Keratinocyte (primary cell): ENCODE data around the gene OR4D5. TPM values are rescaled to one million over a fixed set of nuclear protein-coding genes. Genes with fewer than 3 reads are reported as not detected.

Experiments
- DNase-seq: peaks from one replicate; pipeline ENCODE4 v3.0.0-alpha.2; 2011; ENCODE audit warnings: low read depth, missing footprints, low spot score
- FAIRE-seq: peaks from 2 replicates; lab custom pipeline; 2011; peaks lifted over from hg19 to GRCh38; lab: Jason Lieb, UNC
- H2AFZ ChIP-seq: 2 replicates; pipeline ENCODE4 v1.6.0; 2012; ENCODE audit warnings: low read length, control low read depth, inconsistent platforms; ENCODE audit not compliant: control insufficient read depth
- H3K27ac ChIP-seq: 2 replicates; pipeline ENCODE4 v1.5.1; 2011; ENCODE audit warnings: low read length; ENCODE audit not compliant: control insufficient read depth, insufficient read depth
- H3K27me3 ChIP-seq: 3 replicates; pipeline ENCODE4 v1.6.0; 2011; ENCODE audit warnings: low read length; ENCODE audit not compliant: control insufficient read depth, insufficient read depth; ENCODE audit errors: extremely low read depth
- H3K36me3 ChIP-seq, 2 experiments: 2 replicates in 1 of 2; 3 replicates in 1 of 2; pipeline ENCODE4 v1.5.1; 2011; ENCODE audit warnings: low read length in 2 of 2, mild to moderate bottlenecking in 1 of 2; ENCODE audit not compliant: control insufficient read depth in 2 of 2, insufficient read depth in 2 of 2; ENCODE audit errors: extremely low read depth in 1 of 2
- H3K4me1 ChIP-seq: 3 replicates; pipeline ENCODE4 v1.5.1; 2011; ENCODE audit warnings: low read length; ENCODE audit not compliant: control insufficient read depth, insufficient read depth; ENCODE audit errors: extremely low read depth
- H3K4me2 ChIP-seq: 3 replicates; pipeline ENCODE4 v1.6.0; 2011; ENCODE audit warnings: low read depth, low read length; ENCODE audit not compliant: control insufficient read depth, insufficient read depth; ENCODE audit errors: extremely low read depth
- H3K4me3 ChIP-seq, 3 experiments: fragments of 200-600 bp in 1 of 3; sonication (generic) in 1 of 3; 2 replicates in 2 of 3; 3 replicates in 1 of 3; pipeline ENCODE4 v1.5.1; 2011 to 2016; ENCODE audit warnings: low read length in 3 of 3, mild to moderate bottlenecking in 3 of 3, control low read depth in 2 of 3, inconsistent platforms in 1 of 3, low read depth in 1 of 3, mixed read lengths in 1 of 3, mixed run types in 1 of 3, moderate library complexity in 1 of 3; ENCODE audit not compliant: control insufficient read depth in 2 of 3, insufficient read depth in 2 of 3; ENCODE audit errors: extremely low read depth in 1 of 3
- H3K79me2 ChIP-seq: 2 replicates; pipeline ENCODE4 v1.6.0; 2012; ENCODE audit warnings: low read length; ENCODE audit not compliant: control insufficient read depth, insufficient read depth
- H3K9ac ChIP-seq: 3 replicates; pipeline ENCODE4 v1.6.0; 2011; ENCODE audit warnings: low read length; ENCODE audit not compliant: control insufficient read depth, insufficient read depth; ENCODE audit errors: extremely low read depth
- H3K9me1 ChIP-seq: 3 replicates; pipeline ENCODE4 v1.6.0; 2011; ENCODE audit warnings: low read length; ENCODE audit not compliant: control insufficient read depth, insufficient read depth; ENCODE audit errors: extremely low read depth
- H3K9me3 ChIP-seq: 2 replicates; pipeline ENCODE4 v1.5.1; 2012; ENCODE audit warnings: low read depth, low read length; ENCODE audit not compliant: control insufficient read depth
- H4K20me1 ChIP-seq: 3 replicates; pipeline ENCODE4 v1.6.0; 2011; ENCODE audit warnings: low read length; ENCODE audit not compliant: control insufficient read depth, insufficient read depth; ENCODE audit errors: extremely low read depth
- CTCF ChIP-seq, 3 experiments: IDR thresholded peaks in 1 of 3; conservative IDR thresholded peaks in 1 of 3; optimal IDR thresholded peaks in 1 of 3; 2 replicates in 2 of 3; 3 replicates in 1 of 3; pipeline versions ENCODE3 to v1.5.1; 2011; ENCODE audit warnings: low read length in 3 of 3, mild to moderate bottlenecking in 3 of 3, moderate library complexity in 2 of 3, control low read depth in 1 of 3, inconsistent platforms in 1 of 3; ENCODE audit not compliant: insufficient read depth in 2 of 3; ENCODE audit errors: extremely low read depth in 1 of 3
- EZH2 ChIP-seq: IDR thresholded peaks from one replicate; pipeline ENCODE4 v1.6.1; 2012; ENCODE audit warnings: inconsistent platforms, mild to moderate bottlenecking, low read length, moderate library complexity
- dilution Hi-C: fragments of 300-500 bp; cut with MboI; formaldehyde crosslinking; loops from one replicate; pipeline ENCODE4 v1.7.0; 2020; ENCODE audit warnings: low sequenced_read_pairs; ENCODE audit not compliant: extremely low pct_ligation_motif_present
- polyA plus RNA-seq, 5 experiments: library from polyadenylated mRNA; depleted of rRNA in 3 of 5; stranded (reverse) in 3 of 5; stranded (forward) in 1 of 5; unstranded in 1 of 5; fragments of >200 nt; gene quantifications; 1 replicate in 1 of 5; 2 replicates in 3 of 5; 3 replicates in 1 of 5; pipeline versions ENCODE4 v1.2.1 to v1.2.3, GENCODE V29; 2011 to 2012; ENCODE audit warnings: missing spikeins in 2 of 5, low read depth in 1 of 5, low replicate concordance in 1 of 5

Gene OR4D5
- polyA plus RNA-seq, 1 donor (not counting 4 experiments of a cell fraction or from before 2014, with no cell fraction given), result not detected

GRCh38 chr11:123924027-123924426 is 15.4 kb upstream of the OR4D5 start:
- H3K9me1 ChIP-seq, result no peaks in the 10 kb centered on the region
- DNase-seq (no peak), FAIRE-seq (no peak)
- H3K4me2 ChIP-seq, result no peak overlapping the region
- no peaks in the 10 kb centered on the region for H3K36me3 ChIP-seq
- no peak overlapping the region for H3K4me3 ChIP-seq
- H2AFZ ChIP-seq, result no peak overlapping the region
- H3K79me2 ChIP-seq, result no peaks in the 10 kb centered on the region
- H3K27me3 ChIP-seq, result no peaks in the 10 kb centered on the region
- TF ChIP-seq CTCF (optimal IDR thresholded peaks at IDR 0.05 in 1 of 3, IDR thresholded peaks at IDR 0.05 in 1 of 3, conservative IDR thresholded peaks at IDR 0.05 in 1 of 3; ENCODE audit: extremely low read depth in 1 of 3, insufficient read depth in 2 of 3, low read length in 3 of 3), result no peak
- no peak for TF ChIP-seq EZH2
- dilution Hi-C loops, result no loop called here
- H4K20me1 ChIP-seq, result no peaks in the 10 kb centered on the region
- H3K4me1 ChIP-seq, result no peaks in the 10 kb centered on the region
- H3K27ac ChIP-seq, result no peak overlapping the region
- no peaks in the 10 kb centered on the region for H3K9me3 ChIP-seq
- no peak overlapping the region for H3K9ac ChIP-seq

- Histone ChIP-seq H3K4me3 (no peak overlapping the region), H3K9me3 (no peaks in the 10 kb centered on the region), H3K9me1 (no peaks in the 10 kb centered on the region), H3K4me2 (no peak overlapping the region), H3K27ac (no peak overlapping the region), H3K4me1 (no peaks in the 10 kb centered on the region), H3K9ac (no peak overlapping the region), H3K36me3 (no peaks in the 10 kb centered on the region), H3K27me3 (no peaks in the 10 kb centered on the region), H3K79me2 (no peaks in the 10 kb centered on the region), H2AFZ (no peak overlapping the region), H4K20me1 (no peaks in the 10 kb centered on the region)
- dilution Hi-C loops, result no loop called here
- FAIRE-seq, result no peak
- no peak for DNase-seq
- TF ChIP-seq EZH2 (no peak), CTCF (optimal IDR thresholded peaks at IDR 0.05 in 1 of 3, IDR thresholded peaks at IDR 0.05 in 1 of 3, conservative IDR thresholded peaks at IDR 0.05 in 1 of 3; ENCODE audit: extremely low read depth in 1 of 3, insufficient read depth in 2 of 3, low read length in 3 of 3) (no peak)
Observed at GRCh38 chr11:123942413-123942812, 3.0 kb downstream of the OR4D5 start.
